Stimulated activated CD8-positive, alpha-beta memory T cell treated with anti-CD3 and anti-CD28 coated beads, Interleukin-2, amount 100 ng/mL, for 1 hour (primary cell): ENCODE results near the gene EDDM13.
"Not testable (repeated sequence)": the region's sequence is repeated elsewhere in the genome, so short reads cannot be mapped to it uniquely, and the experiment has no call there.

Experiments used
- DNase-seq, 2 donors: peaks; one replicate each; pipeline ENCODE4 v3.0.0-alpha.2; 2020; ENCODE audit warnings: low read depth in 2 of 2

EDDM13 gene

DNA sequence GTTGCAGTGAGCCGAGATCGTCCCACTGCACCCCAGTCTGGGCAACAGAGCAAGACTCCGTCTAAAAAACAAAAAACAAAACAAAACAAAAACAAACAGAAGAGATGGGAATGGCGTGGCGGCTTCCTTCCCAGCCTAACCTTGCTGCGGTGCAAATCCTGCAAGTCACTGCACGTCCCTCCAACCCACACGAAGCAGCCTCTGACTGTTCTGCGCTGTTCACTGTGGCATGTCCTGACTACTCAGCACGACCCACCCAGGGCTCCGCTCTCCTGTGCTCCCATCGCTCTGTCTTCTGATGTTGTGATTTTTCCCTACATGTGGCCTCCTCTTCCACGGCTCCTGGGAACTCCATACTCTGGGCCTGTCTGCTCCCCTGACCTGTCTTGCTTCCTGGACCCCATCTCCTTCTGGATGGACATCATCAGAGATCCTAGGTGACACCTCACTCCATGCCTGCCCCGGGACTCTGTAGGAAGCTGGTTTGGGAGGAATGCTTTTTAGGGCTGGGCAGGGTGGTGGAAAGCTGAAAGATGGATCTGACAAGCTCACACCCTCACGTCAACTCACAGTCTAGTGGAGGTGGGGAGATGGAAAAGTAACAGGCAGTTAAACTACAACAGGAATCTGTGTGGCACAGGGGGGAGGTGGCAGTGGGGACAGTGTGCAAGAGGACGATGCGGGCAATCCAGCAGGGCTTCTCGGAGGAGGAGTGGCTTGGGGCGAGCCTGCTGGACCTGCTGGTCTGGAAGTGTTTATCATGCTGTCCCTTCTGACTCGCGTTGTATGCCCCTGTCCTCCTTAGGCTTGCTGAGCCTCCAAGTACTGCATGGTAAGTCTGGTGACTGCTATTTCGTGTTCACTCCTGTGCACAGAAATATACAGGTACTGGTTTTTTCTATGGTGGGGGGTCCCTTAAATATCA lies 23.2 kb downstream of the EDDM13 start:
- DNase-seq, result no peak

DNA sequence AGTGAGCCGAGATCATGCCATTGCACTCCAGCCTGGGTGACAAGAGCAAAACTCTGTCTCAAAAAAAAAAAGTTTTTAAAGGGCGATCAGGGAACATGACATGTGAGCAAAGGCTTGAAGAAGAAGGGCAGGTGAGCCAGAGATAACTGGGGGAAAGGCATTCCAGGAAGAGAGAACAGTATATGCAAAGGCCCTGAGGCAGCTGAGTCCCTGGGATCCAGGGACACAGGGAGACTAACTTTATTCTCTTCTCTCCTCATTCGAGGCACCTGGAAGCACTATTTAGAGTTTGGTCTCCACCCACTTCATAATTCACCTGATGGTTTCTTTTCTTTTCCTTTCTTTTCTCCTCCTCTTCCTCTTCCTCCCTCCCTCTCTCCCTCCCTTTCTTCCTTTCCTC lies 24.5 kb downstream of the EDDM13 start:
- DNase-seq, result no peak

DNA sequence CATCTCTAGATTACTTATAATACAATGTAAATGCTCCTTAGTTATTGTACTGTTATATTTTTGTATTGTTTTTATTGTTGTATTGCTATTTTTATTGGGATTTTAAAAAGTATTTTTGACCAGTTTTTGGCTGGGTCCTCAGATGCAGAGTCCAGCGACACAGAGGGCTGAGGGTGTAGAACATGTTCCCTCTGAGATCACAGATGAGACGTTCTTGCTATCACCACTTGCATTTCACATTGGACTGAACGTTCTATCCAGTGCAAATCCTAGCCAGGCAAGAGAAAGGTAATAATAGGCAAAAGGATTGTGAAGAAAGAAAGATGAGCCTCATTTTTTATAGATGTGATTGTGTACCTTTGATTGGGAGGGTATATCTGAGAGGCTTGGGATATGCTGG lies 27.1 kb downstream of the EDDM13 start:
- no peak for DNase-seq

DNA sequence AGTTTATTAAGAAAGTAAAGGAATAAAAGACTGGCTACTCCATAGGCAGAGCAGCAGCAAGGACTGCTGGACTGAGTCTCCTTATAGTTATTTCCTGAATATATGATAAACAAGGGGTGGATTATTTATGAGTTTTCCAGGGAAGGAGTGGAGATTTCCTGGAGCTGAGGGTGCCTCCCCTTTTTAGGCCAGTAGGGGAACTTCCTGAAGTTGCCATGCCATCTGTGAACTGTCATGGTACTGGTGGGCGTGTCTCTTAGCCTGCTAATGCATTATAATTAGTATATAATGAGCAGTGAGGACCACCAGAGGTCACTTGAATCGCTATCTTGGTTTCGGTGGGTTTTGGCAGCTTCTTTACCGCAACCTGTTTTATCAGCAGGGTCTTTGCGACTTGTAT lies 28.6 kb downstream of the EDDM13 start:
- no peak for DNase-seq

DNA sequence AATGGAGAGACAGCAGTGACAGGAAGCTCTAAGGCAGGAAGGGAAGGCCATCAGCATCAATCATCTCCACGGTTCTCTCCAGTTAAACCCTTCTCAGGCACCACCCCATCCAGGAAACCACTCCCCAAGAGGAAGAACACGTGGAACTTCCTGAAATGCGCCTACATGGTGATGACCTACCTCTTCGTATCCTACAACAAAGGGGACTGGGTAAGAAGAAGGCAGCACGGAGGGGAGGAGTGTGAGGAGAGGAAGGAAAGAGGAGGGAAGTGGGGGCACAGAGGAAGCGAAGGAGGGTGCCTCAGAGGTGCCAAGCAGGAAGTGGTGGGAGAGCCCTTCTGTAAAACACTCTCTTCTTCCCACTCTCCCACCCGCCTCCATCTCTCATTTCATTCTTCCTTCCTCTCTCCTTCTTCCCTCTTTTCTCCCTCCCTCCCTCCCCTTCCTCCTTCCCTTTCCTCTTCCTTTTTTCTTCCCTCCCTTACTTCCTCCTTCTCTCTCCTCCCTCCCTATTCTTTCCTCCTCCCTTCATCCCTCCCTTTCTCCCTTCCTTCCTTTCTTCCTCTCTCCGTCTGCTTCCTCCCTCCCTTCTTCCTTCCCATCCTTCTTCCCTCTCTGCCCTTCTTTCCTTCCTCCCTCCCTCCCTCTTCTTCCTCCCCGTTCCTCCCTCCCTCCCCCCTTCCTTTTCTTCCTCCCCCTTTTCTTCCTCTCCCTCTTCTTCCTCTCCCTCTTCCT lies 29.5 kb downstream of the EDDM13 start:
- DNase-seq, result no peak

DNA sequence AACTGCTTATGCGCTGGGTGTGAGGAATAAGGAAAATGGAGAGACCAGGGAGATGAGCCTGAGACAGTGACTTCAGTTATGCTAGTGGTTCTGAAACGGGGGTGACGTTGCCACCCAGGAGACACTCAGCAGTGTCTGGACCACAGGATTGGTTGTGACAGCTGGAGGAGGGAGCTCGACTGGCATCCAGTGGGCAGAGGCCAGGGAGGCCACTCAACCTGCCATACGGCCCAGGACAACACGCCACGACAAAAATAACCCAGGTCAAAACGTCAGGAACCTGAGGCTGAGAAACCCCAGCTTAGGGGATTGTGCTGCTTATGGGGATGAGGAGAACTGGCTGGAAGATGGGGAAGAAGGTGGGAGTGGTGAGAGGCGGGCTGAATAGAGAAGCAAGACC lies 31.7 kb downstream of the EDDM13 start:
- no peak for DNase-seq

DNA sequence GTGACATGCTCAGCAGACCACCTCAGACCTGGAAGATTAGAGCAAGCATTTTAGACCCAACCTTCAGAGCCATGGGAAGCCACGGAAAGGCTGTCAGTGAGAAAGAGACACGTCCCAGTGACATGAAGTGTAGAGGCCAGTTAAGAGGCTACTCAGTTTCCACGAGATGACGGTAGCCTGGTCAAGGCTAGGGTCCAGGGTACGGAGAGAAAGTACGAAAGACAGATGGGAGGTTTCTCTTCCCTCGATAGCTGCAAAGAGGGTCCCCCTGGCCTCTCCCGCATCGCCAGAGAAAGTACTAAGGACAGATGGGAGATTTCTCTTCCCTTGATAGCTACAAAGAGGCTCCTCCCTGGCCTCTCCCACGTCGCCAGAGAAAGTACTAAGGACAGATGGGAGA lies 33.5 kb downstream of the EDDM13 start:
- DNase-seq, result no peak

DNA sequence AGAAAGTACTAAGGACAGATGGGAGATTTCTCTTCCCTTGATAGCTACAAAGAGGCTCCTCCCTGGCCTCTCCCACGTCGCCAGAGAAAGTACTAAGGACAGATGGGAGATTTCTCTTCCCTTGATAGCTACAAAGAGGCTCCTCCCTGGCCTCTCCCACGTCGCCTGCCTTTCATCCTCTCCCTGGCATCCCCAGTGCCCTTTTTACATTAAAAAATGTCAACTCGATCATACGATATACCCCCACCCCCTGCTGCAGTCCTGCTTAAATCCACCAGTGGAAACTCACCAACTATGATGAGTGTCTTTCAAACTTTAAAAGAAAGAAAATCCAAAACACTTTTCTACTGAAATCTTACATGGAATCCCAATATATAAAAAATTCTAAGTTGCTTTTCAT lies 34.5 kb downstream of the EDDM13 start:
- not testable (repeated sequence) for DNase-seq

DNA sequence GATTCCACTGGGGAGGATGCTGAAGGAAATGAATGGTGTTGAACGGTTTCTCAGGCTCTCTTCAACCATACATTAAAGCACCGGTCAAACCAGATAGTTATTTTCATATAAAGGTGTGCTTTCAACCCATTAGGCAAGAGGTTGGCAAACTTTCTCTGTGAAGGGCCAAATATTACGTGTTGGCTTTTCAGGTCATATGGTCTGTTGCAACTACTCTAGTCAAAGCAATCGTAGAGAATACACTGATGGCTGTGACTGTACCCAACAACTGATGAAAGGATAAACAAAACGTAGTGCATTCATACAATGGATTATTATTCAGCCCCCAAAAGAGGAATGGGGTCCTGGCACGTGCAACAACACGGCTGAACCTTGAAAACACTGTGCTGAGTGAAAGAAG lies 36.2 kb downstream of the EDDM13 start:
- no peak for DNase-seq

DNA sequence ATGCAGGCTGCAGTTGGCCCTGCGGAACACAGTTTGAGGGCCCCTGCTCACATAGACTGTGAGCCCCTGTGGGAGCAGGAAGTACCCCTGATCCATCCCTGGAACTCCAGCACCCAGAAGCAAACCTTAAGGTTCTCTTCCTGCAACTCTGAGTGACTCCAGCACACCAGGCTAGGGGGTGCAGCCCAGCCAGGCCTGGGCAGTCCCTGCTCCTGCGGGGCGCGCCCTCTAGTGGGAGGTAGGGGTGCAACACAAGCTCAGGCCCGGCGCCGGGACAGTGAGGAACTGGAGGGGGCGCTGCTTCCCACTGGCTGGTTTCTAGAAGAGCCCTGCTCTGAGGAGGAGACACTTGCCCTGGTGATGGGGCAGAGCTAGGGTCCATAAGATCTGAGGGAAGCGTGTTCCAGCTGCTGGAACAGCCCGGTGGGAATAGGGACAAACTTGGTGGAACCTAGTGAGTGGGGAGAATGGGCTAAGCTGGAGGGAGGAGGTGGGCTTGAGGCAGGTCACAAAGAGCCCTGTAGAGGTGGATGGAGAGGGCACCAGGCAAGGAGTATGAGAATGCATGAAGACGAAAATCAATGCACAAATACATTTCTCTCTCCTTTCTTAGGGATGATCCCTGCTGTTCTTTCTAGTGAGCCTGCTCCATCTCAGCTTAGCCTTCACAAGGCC lies 37.1 kb downstream of the EDDM13 start:
- DNase-seq, result peak in 1 of 2 donors; percentile 16

DNA sequence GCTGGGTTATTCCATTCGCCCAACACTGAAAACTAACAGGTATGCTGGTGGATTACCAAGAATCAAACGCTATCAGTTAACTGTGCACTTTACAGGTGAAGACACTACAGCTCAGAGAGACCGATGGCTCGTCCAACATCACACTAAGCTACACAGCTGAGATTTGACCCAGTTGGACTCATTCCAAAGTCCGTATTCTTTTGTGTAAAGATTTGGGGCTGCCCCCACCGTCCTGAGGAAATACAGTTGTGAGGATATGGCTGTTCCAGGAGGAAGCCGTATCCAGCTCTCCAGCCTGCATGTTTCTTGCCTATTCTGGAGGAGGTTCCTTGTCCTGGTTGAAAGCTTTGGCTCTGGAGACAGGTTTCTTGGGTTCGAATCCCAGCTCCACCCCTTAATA lies 37.9 kb downstream of the EDDM13 start:
- no peak for DNase-seq

DNA sequence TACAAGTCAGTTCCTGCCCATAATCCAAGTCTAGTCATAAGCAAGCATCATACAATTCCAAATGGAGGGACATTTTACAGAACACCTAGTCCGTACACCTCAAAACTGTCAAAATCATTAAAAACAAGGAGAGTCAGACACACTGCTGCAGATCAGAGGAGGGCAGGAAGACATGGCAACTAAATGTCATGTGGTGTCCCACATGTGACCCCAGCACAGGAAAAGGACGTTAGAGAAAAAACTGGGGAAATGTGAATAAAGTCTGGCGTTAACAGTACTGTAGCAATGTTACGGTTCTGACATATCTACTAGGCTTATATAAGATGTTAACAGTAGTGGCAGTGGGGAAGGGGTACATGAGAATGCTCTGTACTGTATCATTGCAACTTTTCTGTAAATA lies 39.8 kb downstream of the EDDM13 start:
- DNase-seq, result no peak

DNA sequence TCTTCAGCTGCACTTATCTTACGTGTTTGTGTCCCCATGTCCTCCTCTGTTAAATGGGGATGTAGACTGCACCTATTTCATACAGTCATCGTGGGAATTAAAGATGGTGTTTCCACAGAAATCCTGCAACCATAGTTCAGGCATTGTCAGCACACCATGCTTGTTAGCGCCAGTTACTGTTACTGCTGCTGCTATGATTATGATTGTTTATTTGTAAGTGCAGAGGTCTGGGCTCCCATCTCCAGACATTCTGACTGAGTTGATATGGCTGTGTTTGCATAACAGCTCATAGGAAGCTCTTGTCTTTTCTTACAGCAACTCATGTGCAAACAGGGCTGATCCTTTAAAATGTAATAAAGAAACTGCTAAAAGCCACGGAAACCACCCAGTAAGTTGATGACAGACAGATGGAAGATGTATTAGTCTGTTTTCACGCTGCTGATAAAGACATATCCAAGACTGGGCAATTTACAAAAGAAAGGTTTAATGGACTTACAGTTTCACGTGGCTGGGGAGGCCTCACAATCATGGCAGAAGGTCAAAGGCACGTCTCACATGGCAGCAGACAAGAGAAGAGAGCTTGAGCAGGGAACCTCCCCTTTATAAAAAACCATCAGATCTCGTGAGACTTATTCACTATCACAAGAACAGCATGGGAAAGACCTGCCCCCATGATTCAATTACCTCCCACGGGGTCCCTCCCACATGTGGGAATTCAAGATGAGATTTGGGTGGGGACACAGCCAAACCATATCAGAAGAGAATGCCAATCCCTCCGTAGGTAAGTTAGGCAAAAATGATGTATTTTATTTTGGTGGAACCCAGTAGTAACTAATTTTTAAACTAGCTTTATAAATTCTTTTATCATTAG lies 40.5 kb downstream of the EDDM13 start:
- no peak for DNase-seq

DNA sequence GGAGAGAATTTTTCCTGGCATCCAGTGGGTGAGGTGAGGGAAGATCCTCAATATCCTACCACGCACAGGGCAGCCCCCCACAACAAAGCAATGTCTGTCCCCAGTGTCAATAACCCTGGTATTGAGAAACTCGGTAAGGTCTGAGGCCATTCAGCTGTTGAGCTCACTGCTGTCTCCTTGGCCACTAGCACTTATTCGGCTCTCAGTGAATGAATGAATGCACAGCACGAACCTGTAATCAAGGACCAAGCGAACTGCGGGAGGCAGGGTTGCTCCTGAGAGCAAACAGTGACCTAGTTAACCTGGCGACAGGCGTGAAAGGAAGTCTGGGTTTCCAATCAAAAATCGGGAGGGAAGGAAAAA lies 41.5 kb downstream of the EDDM13 start:
- no peak for DNase-seq

DNA sequence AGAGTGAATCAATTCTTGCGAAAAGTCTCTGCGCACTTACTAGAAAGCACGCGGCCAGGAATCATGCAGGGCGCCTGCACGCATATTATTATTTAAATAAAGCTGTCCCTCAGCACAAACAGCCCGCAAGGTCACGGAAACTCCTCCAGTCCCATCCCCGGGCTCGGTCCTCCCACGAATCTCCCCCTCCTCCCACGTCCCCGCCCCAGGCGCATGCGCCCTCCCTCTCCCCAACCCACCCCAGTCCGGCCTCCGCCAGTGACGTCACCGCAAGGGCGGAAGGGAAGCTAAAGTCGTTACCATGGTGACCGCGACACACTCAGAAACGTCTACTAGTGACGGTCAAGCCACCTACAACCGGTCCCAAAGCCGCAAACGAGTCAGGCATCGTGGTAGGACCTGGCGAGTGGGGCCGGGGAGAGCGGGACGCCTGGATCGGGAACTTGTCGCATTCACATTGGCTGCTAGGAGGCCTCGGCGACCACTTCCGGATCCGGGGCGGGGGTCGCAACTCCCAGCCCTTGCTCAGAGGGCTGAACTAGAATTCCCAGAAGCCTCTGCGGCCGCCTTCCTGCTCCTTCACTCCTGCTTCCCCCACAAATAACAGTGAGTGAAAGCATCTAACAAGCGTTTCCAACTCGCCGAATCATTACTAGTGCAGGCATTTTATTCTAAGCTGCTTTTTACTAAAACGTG lies 42.0 kb downstream of the EDDM13 start, which contains the start of gene ZSCAN5A:
Gene ZSCAN5A (minus strand): TSS at position 459 of the 696 bp plus-strand sequence. CDS start 89,793 bp downstream, outside the sequence.
- peak; percentile 92 to 96 for DNase-seq

DNA sequence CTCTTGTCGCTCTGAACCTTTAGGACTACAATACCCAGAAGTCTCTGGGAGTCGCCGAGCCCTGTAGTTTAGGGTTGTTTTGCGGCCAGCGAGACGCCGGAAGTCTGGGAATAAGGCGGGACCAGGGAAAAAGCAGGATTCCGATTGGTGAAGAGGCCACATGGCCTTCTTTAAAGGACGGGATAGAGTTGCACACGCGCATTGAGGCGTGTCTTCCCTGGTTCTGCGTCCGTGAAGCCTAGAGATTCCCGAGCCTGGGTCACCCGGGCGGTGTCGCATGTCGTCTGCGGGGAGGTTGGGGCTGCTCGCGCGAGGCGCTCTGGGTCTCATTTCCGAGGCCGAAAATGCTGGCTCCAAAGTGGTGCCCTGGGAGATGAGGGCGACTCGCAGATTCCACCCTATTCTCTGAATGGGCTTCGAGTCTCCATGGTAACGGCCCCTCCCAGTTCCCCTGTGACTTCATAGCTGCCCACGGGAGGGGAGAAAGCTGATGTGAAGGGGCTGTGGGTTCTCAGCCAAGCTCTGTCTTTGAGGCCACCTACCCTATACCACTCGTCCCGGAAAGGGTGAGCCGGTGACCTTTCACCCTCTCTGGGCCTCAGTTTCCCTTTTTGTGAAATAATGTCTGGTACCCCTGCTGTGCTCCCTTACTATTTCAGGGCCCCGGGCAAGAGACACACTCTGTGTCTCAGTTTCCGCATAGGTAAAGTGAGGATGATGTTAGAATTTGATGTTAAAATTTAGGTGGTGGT lies 42.7 kb downstream of the EDDM13 start:
- peak; percentile 76 to 79 for DNase-seq

DNA sequence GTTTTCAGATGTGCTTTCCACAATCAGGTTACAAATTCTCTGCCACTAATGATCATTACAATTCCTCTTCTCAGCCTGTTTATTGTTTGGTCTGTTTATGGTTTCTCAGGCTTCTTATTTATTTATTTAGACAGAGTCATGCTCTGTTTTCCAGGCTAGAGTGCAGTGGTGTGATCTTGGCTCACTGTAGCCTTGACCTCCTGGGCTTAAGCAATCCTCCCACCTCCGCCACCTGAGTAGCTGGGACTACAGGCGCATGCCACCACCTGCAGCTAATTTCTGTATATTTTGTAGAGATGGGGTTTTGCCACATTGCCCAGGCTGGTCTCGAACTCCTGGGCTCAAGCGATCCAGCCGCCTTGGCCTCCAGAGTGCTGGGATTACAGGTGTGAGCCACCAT lies 44.2 kb downstream of the EDDM13 start:
- no peak for DNase-seq

DNA sequence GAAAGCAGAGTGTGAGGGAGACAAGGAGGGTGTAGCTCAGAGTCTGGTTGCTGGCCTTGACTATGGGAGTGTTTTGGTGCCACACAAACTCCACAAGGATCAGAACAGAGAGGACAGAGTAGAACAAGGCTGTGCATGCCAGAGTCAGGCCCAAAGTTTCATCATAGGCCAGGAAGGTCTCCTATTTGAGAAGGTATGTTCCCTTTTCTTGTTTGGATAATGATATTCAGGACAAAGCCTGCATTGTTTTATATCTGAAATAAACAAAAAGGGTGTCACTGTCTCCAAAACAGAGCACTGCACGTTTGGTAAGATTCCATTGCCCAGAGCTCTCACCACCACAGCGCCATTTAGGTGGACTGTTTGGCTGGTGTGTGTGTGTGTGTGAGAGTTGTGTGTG lies 45.2 kb downstream of the EDDM13 start:
- DNase-seq, result no peak

DNA sequence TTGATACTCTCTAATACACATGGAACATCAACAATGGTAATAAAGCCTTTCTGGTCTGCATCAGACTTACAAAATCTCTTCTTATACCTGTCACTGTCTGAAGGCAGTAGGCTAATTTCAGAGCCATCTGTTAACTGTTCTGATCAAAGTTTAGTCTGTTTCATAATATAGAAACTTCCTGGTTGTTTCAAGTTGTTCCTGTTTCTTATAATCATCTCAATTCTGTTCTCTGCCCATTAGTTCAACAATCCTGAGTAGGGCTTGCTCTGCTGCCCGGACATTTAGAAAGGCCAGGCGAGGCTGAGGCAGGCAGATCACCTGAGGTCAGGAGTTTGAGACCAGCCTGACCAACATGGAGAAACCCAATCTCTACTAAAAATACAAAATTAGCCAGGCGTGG lies 47.4 kb downstream of the EDDM13 start:
- no peak for DNase-seq
